ENCODE measurements around the gene ANP32A.

ANP32A gene

DNA sequence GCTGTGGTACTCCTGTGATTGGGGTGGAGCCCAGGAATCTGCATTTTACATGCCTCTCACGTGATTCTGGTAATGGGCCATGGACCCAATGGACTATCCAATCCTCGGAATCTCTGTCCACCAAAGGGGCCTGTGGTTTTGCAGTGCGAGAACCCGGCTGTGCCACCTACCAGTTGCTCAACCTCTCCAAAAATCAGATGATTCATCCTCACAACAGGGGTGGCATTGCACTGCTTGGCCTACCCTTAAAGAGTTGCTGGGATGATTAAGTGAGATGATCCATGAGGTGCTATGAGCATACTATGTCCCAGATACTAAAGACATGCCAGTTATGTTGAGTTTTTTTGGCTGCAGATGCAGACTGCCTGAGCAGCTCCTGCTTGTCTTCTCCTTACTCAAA, 5.1 kb downstream of the ANP32A start:
- no peak overlapping the region for H3K27ac ChIP-seq
- no peak for TF ChIP-seq CTCF (IDR thresholded peaks at IDR 0.05)
- TF ChIP-seq ZFX (IDR thresholded peaks at IDR 0.05; ENCODE audit: borderline replicate concordance) = no peak

DNA sequence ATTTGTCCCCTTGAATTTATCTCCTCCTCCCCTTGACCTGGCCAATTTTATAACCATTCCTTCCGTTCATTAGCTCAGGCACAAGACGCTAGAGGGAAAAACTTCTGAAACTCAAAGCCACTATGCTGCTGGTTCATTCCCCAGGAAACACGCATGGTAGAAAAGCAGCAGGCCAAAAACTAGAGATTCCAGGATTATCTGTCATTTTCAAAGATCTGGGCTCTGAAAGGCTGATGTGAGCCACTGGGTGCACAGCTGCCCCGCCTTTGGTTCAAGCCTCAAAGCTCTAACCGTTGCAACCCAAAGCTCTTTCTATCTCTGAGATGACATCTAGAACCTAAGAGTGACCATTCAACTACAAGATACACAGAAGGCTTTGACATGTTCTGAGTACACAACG, 6.1 kb downstream of the ANP32A start:
- H3K27ac ChIP-seq = no peak overlapping the region
- no peak for TF ChIP-seq CTCF (IDR thresholded peaks at IDR 0.05)
- no peak for TF ChIP-seq ZFX (IDR thresholded peaks at IDR 0.05; ENCODE audit: borderline replicate concordance)

- TF ChIP-seq CTCF (IDR thresholded peaks at IDR 0.05) (no peak), ZFX (IDR thresholded peaks at IDR 0.05; ENCODE audit: borderline replicate concordance) (no peak)
- H3K27ac ChIP-seq = peak overlapping the region; percentile 53
These were observed 7.9 kb downstream of the ANP32A start for GRCh38 chr15:68812597-68813431.

DNA sequence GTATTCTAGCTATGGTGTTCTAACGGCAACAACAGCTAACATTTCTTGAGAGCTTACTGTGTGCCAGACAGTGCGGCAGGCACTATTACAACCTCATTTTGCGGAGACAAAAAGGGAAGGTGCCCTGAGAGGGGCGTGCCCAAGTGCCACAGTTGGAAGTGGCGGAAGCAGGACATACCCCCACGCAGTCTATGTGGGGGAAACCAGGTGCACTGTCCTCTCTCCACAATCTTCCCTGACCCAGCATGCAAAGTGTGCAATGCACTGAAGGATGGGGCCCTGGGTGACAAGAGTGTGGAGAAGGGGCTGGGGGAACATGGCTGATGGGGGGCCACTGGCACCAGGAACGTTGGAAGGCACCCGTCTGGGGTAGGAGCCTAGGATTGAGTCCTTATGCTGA, 8.6 kb downstream of the ANP32A start:
- no peak for TF ChIP-seq CTCF (IDR thresholded peaks at IDR 0.05)
- no peak overlapping the region for H3K27ac ChIP-seq

DNA sequence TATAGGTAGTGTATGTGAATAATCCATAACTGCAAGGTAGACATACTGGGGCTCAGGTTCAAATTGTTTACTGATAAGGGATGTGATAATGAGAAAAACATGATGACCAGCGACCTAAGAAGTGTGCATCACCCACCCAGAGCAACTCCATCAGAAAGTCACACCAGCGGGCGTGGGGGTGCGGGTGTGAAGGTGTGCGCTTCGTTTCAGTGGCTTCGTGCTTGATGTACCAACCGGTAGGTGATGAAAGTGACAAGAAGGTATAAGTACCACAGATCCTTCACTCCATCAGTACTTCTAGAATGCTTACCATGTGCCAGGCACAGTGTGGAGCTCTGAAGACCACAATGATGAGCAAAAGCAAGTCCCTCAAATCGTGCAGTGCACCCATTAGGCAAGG, 11.2 kb downstream of the ANP32A start:
- TF ChIP-seq CTCF (IDR thresholded peaks at IDR 0.05) = no peak
- no peak for TF ChIP-seq ZFX (IDR thresholded peaks at IDR 0.05; ENCODE audit: borderline replicate concordance)
- H3K27ac ChIP-seq = no peak overlapping the region

GRCh38 chr15:68808770-68809169, 11.9 kb downstream of the ANP32A start:
- H3K27ac ChIP-seq = no peak overlapping the region
- TF ChIP-seq ZFX (IDR thresholded peaks at IDR 0.05; ENCODE audit: borderline replicate concordance) = no peak
- no peak for TF ChIP-seq CTCF (IDR thresholded peaks at IDR 0.05)

- H3K27ac ChIP-seq = no peak overlapping the region
- TF ChIP-seq ZFX (IDR thresholded peaks at IDR 0.05; ENCODE audit: borderline replicate concordance) (no peak), CTCF (IDR thresholded peaks at IDR 0.05) (no peak)
These were observed 12.6 kb downstream of the ANP32A start for GRCh38 chr15:68808091-68808490.
